ENCODE results near the gene SV2A.
"Not testable (repeated sequence)": the region's sequence is repeated elsewhere in the genome, so short reads cannot be mapped to it uniquely, and the experiment has no call there.

The SV2A gene

GRCh38 chr1:149885339-149886120, 32.1 kb downstream of the SV2A start:
- DNase-seq: peak; percentile 86

- no peak for DNase-seq
These were observed 33.0 kb downstream of the SV2A start for GRCh38 chr1:149884433-149885338.

GRCh38 chr1:149883598-149884247, 33.9 kb downstream of the SV2A start:
- DNase-seq: no peak

- no peak for DNase-seq
These were observed 35.8 kb downstream of the SV2A start for GRCh38 chr1:149881876-149882275.

- DNase-seq: no peak
These were observed 38.1 kb downstream of the SV2A start for GRCh38 chr1:149879556-149879955.

- DNase-seq: peak; percentile 4
These were observed 40.3 kb downstream of the SV2A start for GRCh38 chr1:149877211-149877946.

- DNase-seq: not testable (repeated sequence)
These were observed 44.6 kb downstream of the SV2A start for GRCh38 chr1:149873060-149873459.

- not testable (repeated sequence) for DNase-seq
These were observed 50.8 kb downstream of the SV2A start for GRCh38 chr1:149866887-149867286.

- not testable (repeated sequence) for DNase-seq
These were observed 56.1 kb downstream of the SV2A start for GRCh38 chr1:149861497-149862054.

- not testable (repeated sequence) for DNase-seq
These were observed 56.8 kb downstream of the SV2A start for GRCh38 chr1:149860684-149861496.

- DNase-seq: not testable (repeated sequence)
These were observed 57.4 kb downstream of the SV2A start for GRCh38 chr1:149860271-149860670.
